HepG2 (cell line): Measurements from ENCODE around the gene GPR55. TPM values are rescaled to one million over a fixed set of nuclear protein-coding genes. Genes with fewer than 3 reads are reported as not detected.

Experiments used
- ARID5B ChIP-seq: IDR thresholded peaks from 2 replicates; pipeline ENCODE4 v1.4.0; 2020; ENCODE audit warnings: mild to moderate bottlenecking, missing genetic modification reagents
- ATF4 ChIP-seq, 2 experiments: fragments of 450-650 bp in 1 of 2; sonication (generic) in 1 of 2; formaldehyde crosslinking; IDR thresholded peaks; 2 replicates each; pipeline versions ENCODE4 v1.5.0 to v1.8.0; 2020 to 2022; ENCODE audit warnings: mild to moderate bottlenecking in 1 of 2, missing genetic modification reagents in 1 of 2
- BHLHE40 ChIP-seq: IDR thresholded peaks from 2 replicates; pipeline ENCODE4 v1.6.1; 2011; ENCODE audit warnings: low read length, improper control_type of control experiment
- DNMT3B ChIP-seq: conservative IDR thresholded peaks from 2 replicates; pipeline ENCODE4 v1.6.1; 2016; ENCODE audit warnings: missing biosample characterization, control low read depth
- FOSL2 ChIP-seq: sonication (generic); formaldehyde crosslinking; IDR thresholded peaks from 2 replicates; pipeline ENCODE4 v1.4.0; 2020; ENCODE audit warnings: missing genetic modification reagents
- FOXA3 ChIP-seq: IDR thresholded peaks from 2 replicates; pipeline ENCODE4 v1.6.1; 2016; ENCODE audit warnings: missing genetic modification reagents, missing compliant biosample characterization
- GATAD2A ChIP-seq: IDR thresholded peaks from 2 replicates; pipeline ENCODE4 v1.6.1; 2016
- HMG20A ChIP-seq: IDR thresholded peaks from 2 replicates; pipeline ENCODE4 v1.6.1; 2016; ENCODE audit warnings: borderline replicate concordance
- PITX1 ChIP-seq: sonication (generic); formaldehyde crosslinking; IDR thresholded peaks from 2 replicates; pipeline ENCODE4 v1.5.1; 2020; ENCODE audit warnings: mild to moderate bottlenecking, missing genetic modification reagents
- PRDM10 ChIP-seq: sonication (generic); formaldehyde crosslinking; IDR thresholded peaks from 2 replicates; pipeline ENCODE4 v1.4.0; 2020; ENCODE audit warnings: low read depth, missing genetic modification reagents
- RARA ChIP-seq: IDR thresholded peaks from 2 replicates; pipeline ENCODE4 v1.6.1; 2016; ENCODE audit warnings: missing genetic modification reagents, missing compliant biosample characterization
- TCF7 ChIP-seq: sonication (generic); IDR thresholded peaks from 2 replicates; pipeline ENCODE4 v1.6.1; 2016; ENCODE audit warnings: antibody characterized with exemption, low read depth
- ZC3H13 ChIP-seq: sonication (generic); formaldehyde crosslinking; IDR thresholded peaks from 2 replicates; pipeline ENCODE4 v1.8.1; 2023; ENCODE audit warnings: mild to moderate bottlenecking, missing genetic modification reagents, moderate library complexity
- ZNF253 ChIP-seq: sonication (generic); formaldehyde crosslinking; IDR thresholded peaks from 2 replicates; pipeline ENCODE4 v1.8.0; 2022; ENCODE audit warnings: mild to moderate bottlenecking, missing genetic modification reagents, borderline replicate concordance
- ZNF577 ChIP-seq: sonication (generic); formaldehyde crosslinking; IDR thresholded peaks from 2 replicates; pipeline ENCODE4 v1.4.0; 2020; ENCODE audit warnings: mild to moderate bottlenecking, low read depth, missing genetic modification reagents, borderline replicate concordance
- ZNF776 ChIP-seq: sonication (generic); formaldehyde crosslinking; IDR thresholded peaks from 2 replicates; pipeline ENCODE4 v1.4.0; 2020; ENCODE audit warnings: mild to moderate bottlenecking, missing genetic modification reagents
- ZXDC ChIP-seq: sonication (generic); formaldehyde crosslinking; IDR thresholded peaks from 2 replicates; pipeline ENCODE4 v1.5.0; 2020; ENCODE audit warnings: mild to moderate bottlenecking, missing genetic modification reagents
- polyA plus RNA-seq, 8 experiments: library from polyadenylated mRNA; depleted of rRNA in 3 of 8; stranded (reverse) in 7 of 8; unstranded in 1 of 8; fragments of >200 nt; fragmentation: Illumina TruSeq in 4 of 8; extraction: Trizol in 4 of 8; gene quantifications; 2 replicates each; pipeline versions ENCODE4 v1.2.1 to v1.2.3, GENCODE V29; 2011 to 2016; ENCODE audit warnings: low read depth in 4 of 8, missing spikeins in 1 of 8, mixed read lengths in 1 of 8; ENCODE audit not compliant: insufficient read depth in 1 of 8
- total RNA-seq, 5 experiments: library from RNA; depleted of rRNA; stranded (reverse); fragments of >200 nt; fragmentation: Illumina TruSeq; extraction: Trizol; gene quantifications; 2 replicates each; pipeline ENCODE4 v1.2.3, GENCODE V29; 2016; ENCODE audit warnings: low read depth in 1 of 5

Gene GPR55
- total and polyA plus RNA-seq, 2 of the 13 experiments (the other 11 are each of a cell fraction or from before 2014, with no cell fraction given) = not detected

- TF ChIP-seq ARID5B (CRISPR knock-in tag) = peak; percentile 66; the same call in 1 of the 2 replicates
- TF ChIP-seq PRDM10 (CRISPR knock-in tag) = peak; percentile 42; the same call in 1 of the 2 replicates
- 0 out of 2 replicates have a peak, but pooled peaks have one; percentile 22 for TF ChIP-seq PITX1 (CRISPR knock-in tag)
- 0 out of 2 replicates have a peak, but pooled peaks have one; percentile 29 for TF ChIP-seq ZXDC
- peak; percentile 36; the same call in 1 of the 2 replicates for TF ChIP-seq FOXA3 (CRISPR knock-in tag)
- TF ChIP-seq FOSL2 (CRISPR knock-in tag) = peak; percentile 98
- peak; percentile 90 for TF ChIP-seq TCF7
- peak; percentile 100 for TF ChIP-seq BHLHE40
- 0 out of 2 replicates have a peak, but pooled peaks have one; percentile 25 for TF ChIP-seq ZNF253
- TF ChIP-seq RARA (CRISPR knock-in tag) = 0 out of 2 replicates have a peak, but pooled peaks have one; percentile 9
- no peak for TF ChIP-seq ZC3H13 (CRISPR knock-in tag)
- 0 out of 2 replicates have a peak, but pooled peaks have one; percentile 45 for TF ChIP-seq ZNF776 (CRISPR knock-in tag)
- TF ChIP-seq HMG20A (CRISPR knock-in tag) = peak; percentile 17; the same call in 1 of the 2 replicates
- peak in 1 of 2 experiments; percentile 70; a peak in 2 of 4 replicates for TF ChIP-seq ATF4 (CRISPR knock-in tag; IDR thresholded peaks at IDR 0.05)
- TF ChIP-seq ZNF577 (CRISPR knock-in tag) = no peak
- TF ChIP-seq DNMT3B (CRISPR knock-in tag) = peak; percentile 93
- peak; percentile 51; the same call in 1 of the 2 replicates for TF ChIP-seq GATAD2A (CRISPR knock-in tag)
Observed at GRCh38 chr2:230905448-230906421, 19.3 kb downstream of the GPR55 start (continued).
